Measurements from ENCODE around the gene CGB1.

The CGB1 gene

GRCh38 chr19:49006905-49007304, 29.8 kb downstream of the CGB1 start:
- no peak for TF ChIP-seq ESRRG (CRISPR knock-in tag; IDR thresholded peaks at IDR 0.05)
- no peak for TF ChIP-seq SNAI2 (CRISPR knock-in tag; IDR thresholded peaks at IDR 0.05)
- no peak for TF ChIP-seq BACH2 (CRISPR knock-in tag; IDR thresholded peaks at IDR 0.05; ENCODE audit: borderline replicate concordance)
- TF ChIP-seq CREB5 (CRISPR knock-in tag; IDR thresholded peaks at IDR 0.05; ENCODE audit: low read depth) = no peak
- no peak for TF ChIP-seq PPARA (CRISPR knock-in tag; IDR thresholded peaks at IDR 0.05; ENCODE audit: borderline replicate concordance)
- TF ChIP-seq TOX (CRISPR knock-in tag; IDR thresholded peaks at IDR 0.05; ENCODE audit: borderline replicate concordance) = no peak
- no peak for TF ChIP-seq TSHZ2 (CRISPR knock-in tag; IDR thresholded peaks at IDR 0.05)
- TF ChIP-seq TCF4 (CRISPR knock-in tag; IDR thresholded peaks at IDR 0.05; ENCODE audit: borderline replicate concordance) = no peak
- no peak for TF ChIP-seq ZC3H10 (CRISPR knock-in tag; IDR thresholded peaks at IDR 0.05)
- no peak for TF ChIP-seq ZNF8 (CRISPR knock-in tag; IDR thresholded peaks at IDR 0.05)
- no peak for TF ChIP-seq PATZ1 (CRISPR knock-in tag; IDR thresholded peaks at IDR 0.05; ENCODE audit: borderline replicate concordance)
- no peak for TF ChIP-seq OSR1 (CRISPR knock-in tag; IDR thresholded peaks at IDR 0.05)
- TF ChIP-seq ZFP30 (CRISPR knock-in tag; IDR thresholded peaks at IDR 0.05) = no peak
- TF ChIP-seq, protein P1, sequence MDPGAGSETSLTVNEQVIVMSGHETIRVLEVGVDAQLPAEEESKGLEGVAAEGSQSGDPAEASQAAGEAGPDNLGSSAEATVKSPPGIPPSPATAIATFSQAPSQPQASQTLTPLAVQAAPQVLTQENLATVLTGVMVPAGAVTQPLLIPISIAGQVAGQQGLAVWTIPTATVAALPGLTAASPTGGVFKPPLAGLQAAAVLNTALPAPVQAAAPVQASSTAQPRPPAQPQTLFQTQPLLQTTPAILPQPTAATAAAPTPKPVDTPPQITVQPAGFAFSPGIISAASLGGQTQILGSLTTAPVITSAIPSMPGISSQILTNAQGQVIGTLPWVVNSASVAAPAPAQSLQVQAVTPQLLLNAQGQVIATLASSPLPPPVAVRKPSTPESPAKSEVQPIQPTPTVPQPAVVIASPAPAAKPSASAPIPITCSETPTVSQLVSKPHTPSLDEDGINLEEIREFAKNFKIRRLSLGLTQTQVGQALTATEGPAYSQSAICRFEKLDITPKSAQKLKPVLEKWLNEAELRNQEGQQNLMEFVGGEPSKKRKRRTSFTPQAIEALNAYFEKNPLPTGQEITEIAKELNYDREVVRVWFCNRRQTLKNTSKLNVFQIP (CRISPR knock-in tag; IDR thresholded peaks at IDR 0.05; ENCODE audit: borderline replicate concordance, low read depth) = no peak
- TF ChIP-seq ZNF565 (CRISPR knock-in tag; conservative IDR thresholded peaks at IDR 0.05; ENCODE audit: low read depth) = no peak
- no peak for TF ChIP-seq GLIS3 (CRISPR knock-in tag; IDR thresholded peaks at IDR 0.05)
- ATAC-seq = no peak

DNA sequence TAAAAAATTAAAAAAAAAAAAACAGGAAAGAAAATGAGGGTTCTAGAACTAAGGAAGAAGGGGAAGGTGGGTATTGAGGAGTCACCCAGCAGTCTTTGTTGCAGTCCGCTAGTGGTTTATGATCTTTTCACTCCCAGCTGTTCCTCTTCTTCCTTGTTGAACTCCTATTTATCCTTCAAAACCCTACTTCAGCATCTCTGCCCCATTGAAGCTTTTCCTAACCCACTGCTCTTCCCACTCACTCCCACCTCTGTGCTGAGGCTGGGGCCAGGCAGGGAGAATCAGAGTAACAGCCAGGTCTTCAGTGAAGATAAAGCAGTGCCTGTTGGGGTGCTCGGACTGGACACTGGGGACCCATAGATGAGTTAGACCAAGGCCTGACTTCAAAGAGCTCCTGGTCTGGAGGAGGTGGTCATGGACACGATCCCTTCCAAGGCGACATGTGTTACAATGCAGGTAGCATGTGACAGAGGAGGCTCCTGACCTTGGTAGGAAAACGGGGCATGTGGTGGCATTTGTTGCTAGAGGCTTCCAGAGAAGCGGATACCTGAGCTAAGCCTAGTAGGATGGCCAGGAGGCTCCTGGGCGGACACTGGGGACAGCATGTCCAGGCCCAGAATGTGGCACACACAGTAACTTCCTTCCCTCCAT, 31.6 kb downstream of the CGB1 start:
- no peak for TF ChIP-seq TCF4 (CRISPR knock-in tag; IDR thresholded peaks at IDR 0.05; ENCODE audit: borderline replicate concordance)
- peak; percentile 97 for TF ChIP-seq ZFP3 (CRISPR knock-in tag; IDR thresholded peaks at IDR 0.05)
- ATAC-seq = no peak

DNA sequence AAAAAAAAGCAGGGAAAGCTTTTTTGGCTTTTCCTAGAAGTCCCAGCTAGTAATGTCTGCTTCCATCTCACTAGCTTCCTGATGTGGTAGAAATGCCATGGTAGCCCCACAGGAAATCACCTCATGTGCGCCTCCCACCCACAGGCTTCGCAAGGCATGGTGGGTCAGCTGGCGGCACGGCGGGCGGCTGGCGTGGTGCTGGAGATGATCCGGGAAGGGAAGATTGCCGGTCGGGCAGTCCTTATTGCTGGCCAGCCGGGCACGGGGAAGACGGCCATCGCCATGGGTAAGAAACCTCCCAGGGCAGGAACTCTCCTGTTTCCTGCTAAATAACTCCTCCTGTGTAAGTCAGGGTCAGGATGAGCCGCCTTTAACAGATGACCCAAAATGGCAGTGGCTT, 32.6 kb downstream of the CGB1 start:
- no peak for ATAC-seq
- no peak for TF ChIP-seq CSRNP3 (CRISPR knock-in tag; IDR thresholded peaks at IDR 0.05)
- TF ChIP-seq TSHZ2 (CRISPR knock-in tag; IDR thresholded peaks at IDR 0.05) = no peak
- no peak for TF ChIP-seq PPARA (CRISPR knock-in tag; IDR thresholded peaks at IDR 0.05; ENCODE audit: borderline replicate concordance)
- TF ChIP-seq CREB5 (CRISPR knock-in tag; IDR thresholded peaks at IDR 0.05; ENCODE audit: low read depth) = no peak
- TF ChIP-seq OSR1 (CRISPR knock-in tag; IDR thresholded peaks at IDR 0.05) = no peak
- TF ChIP-seq ZNF565 (CRISPR knock-in tag; conservative IDR thresholded peaks at IDR 0.05; ENCODE audit: low read depth) = no peak
- no peak for TF ChIP-seq CSDC2 (CRISPR knock-in tag; IDR thresholded peaks at IDR 0.05)
- TF ChIP-seq ZNF8 (CRISPR knock-in tag; IDR thresholded peaks at IDR 0.05) = no peak
- no peak for TF ChIP-seq SNAI2 (CRISPR knock-in tag; IDR thresholded peaks at IDR 0.05)
- no peak for TF ChIP-seq ZNF70 (CRISPR knock-in tag; IDR thresholded peaks at IDR 0.05)
- no peak for TF ChIP-seq ESRRG (CRISPR knock-in tag; IDR thresholded peaks at IDR 0.05)
- no peak for TF ChIP-seq ZFP3 (CRISPR knock-in tag; IDR thresholded peaks at IDR 0.05)
- TF ChIP-seq ISL1 (CRISPR knock-in tag; IDR thresholded peaks at IDR 0.05) = no peak
- TF ChIP-seq, protein P1 (CRISPR knock-in tag; IDR thresholded peaks at IDR 0.05; ENCODE audit: borderline replicate concordance, low read depth) = no peak
